ENCODE data around the gene VGLL4. TPM values are rescaled to one million over a fixed set of nuclear protein-coding genes. Genes with fewer than 3 reads are reported as not detected.

Gene VGLL4
- polyA plus RNA-seq, 1 donor (not counting 4 experiments of a cell fraction or from before 2014, with no cell fraction given): 32.6 TPM

DNA sequence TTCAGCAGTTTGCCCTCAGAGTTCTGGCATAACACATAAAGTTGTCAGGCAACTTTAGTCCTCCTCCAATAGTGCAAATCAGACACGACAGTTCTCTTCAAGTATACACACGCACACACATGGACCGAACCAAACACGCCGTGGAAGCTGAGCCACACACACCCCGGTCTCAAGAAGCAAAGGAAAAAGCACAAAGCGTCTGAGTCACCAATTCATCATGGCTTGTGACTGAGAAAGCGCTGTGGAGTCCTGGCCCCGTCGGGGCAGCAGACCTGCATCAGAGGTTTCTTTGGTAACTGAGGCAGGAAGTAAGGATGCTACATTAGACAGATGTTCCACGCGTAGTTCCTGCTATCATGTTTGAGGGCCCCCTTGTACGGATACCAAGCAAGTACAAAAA, 85.7 kb downstream of the VGLL4 start:
- H3K4me1 ChIP-seq (ENCODE audit: control insufficient read depth, extremely low read depth, insufficient read depth, low read length): peaks cover 29% of the 10 kb centered on the region
- H3K79me2 ChIP-seq (ENCODE audit: control insufficient read depth, insufficient read depth, low read length): peaks cover 13% of the 10 kb centered on the region
- H3K4me3 ChIP-seq (ENCODE audit: control insufficient read depth in 2 of 3, extremely low read depth in 1 of 3, insufficient read depth in 2 of 3, low read depth in 1 of 3, low read length in 3 of 3): no peak overlapping the region
- H3K9ac ChIP-seq (ENCODE audit: control insufficient read depth, extremely low read depth, insufficient read depth, low read length): no peak overlapping the region
- DNase-seq (ENCODE audit: low read depth, low spot score) (peak; percentile 57), FAIRE-seq (peak; percentile 95)
- H3K4me2 ChIP-seq (ENCODE audit: control insufficient read depth, extremely low read depth, insufficient read depth, low read depth, low read length): peak overlapping the region; percentile 51
- H4K20me1 ChIP-seq (ENCODE audit: control insufficient read depth, extremely low read depth, insufficient read depth, low read length): peaks cover 11% of the 10 kb centered on the region
- no peak for TF ChIP-seq EZH2 (IDR thresholded peaks at IDR 0.05; ENCODE audit: low read length)
- TF ChIP-seq, protein P1, sequence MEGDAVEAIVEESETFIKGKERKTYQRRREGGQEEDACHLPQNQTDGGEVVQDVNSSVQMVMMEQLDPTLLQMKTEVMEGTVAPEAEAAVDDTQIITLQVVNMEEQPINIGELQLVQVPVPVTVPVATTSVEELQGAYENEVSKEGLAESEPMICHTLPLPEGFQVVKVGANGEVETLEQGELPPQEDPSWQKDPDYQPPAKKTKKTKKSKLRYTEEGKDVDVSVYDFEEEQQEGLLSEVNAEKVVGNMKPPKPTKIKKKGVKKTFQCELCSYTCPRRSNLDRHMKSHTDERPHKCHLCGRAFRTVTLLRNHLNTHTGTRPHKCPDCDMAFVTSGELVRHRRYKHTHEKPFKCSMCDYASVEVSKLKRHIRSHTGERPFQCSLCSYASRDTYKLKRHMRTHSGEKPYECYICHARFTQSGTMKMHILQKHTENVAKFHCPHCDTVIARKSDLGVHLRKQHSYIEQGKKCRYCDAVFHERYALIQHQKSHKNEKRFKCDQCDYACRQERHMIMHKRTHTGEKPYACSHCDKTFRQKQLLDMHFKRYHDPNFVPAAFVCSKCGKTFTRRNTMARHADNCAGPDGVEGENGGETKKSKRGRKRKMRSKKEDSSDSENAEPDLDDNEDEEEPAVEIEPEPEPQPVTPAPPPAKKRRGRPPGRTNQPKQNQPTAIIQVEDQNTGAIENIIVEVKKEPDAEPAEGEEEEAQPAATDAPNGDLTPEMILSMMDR (optimal IDR thresholded peaks at IDR 0.05 in 1 of 3, IDR thresholded peaks at IDR 0.05 in 1 of 3, conservative IDR thresholded peaks at IDR 0.05 in 1 of 3; ENCODE audit: extremely low read depth in 1 of 3, insufficient read depth in 2 of 3, low read length in 3 of 3): no peak
- H3K27me3 ChIP-seq (ENCODE audit: control insufficient read depth, extremely low read depth, insufficient read depth, low read length): no peaks in the 10 kb centered on the region
- peaks cover 19 to 25% of the 10 kb centered on the region in 2 experiments for H3K36me3 ChIP-seq (ENCODE audit: control insufficient read depth in 2 of 2, extremely low read depth in 1 of 2, insufficient read depth in 2 of 2, low read length in 2 of 2)
- dilution Hi-C loops (cut with MboI; ENCODE audit: extremely low pct_ligation_motif_present, low sequenced_read_pairs): no loop called here
- H3K27ac ChIP-seq (ENCODE audit: control insufficient read depth, insufficient read depth, low read length): peak overlapping the region; percentile 41
- no peaks in the 10 kb centered on the region for H3K9me1 ChIP-seq (ENCODE audit: control insufficient read depth, extremely low read depth, insufficient read depth, low read length)
- H3K9me3 ChIP-seq (ENCODE audit: control insufficient read depth, low read depth, low read length): no peaks in the 10 kb centered on the region
- H2AFZ ChIP-seq (ENCODE audit: control insufficient read depth, low read length): no peak overlapping the region

DNA sequence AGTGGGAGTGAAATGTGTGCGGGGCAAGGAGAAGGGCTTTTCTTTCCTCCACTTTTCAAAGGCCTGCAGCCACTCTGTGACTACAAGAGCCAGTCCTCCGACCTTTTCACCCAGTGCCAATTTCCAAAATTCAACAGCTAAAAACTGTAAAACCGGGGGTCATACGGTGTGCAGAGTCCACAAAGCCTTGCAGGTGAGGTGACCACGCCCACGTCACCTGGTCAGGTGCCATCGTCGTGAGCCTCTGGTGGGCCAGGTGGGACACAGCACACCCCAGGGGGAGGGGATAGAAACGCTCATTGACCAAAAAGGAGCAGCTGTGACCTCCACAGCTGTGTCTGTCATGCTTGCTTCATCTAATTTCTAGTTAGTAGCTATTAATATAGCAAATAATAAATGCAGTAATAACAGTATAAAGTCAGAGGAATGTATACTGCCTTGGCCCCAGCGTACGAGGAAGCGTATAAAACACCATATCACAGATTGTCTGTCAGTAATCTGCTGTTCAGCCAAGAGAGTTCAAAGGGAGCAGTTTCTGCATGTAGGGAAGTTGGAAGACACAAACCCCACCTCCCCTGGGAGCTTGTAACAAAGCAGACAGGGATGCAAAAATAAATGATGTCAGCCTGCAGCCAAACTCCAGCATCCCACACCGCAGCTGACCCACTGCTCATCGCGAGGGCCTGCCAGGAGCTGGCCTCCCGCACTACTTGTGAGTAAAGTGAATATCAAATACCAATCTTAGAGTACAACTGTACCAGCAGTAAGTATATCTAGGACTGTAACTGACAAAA, 86.7 kb downstream of the VGLL4 start:
- TF ChIP-seq, protein P1 (optimal IDR thresholded peaks at IDR 0.05 in 1 of 3, IDR thresholded peaks at IDR 0.05 in 1 of 3, conservative IDR thresholded peaks at IDR 0.05 in 1 of 3; ENCODE audit: extremely low read depth in 1 of 3, insufficient read depth in 2 of 3, low read length in 3 of 3): no peak
- no peak for TF ChIP-seq EZH2 (IDR thresholded peaks at IDR 0.05; ENCODE audit: low read length)
- peaks cover 11 to 20% of the 10 kb centered on the region in 2 experiments for H3K36me3 ChIP-seq (ENCODE audit: control insufficient read depth in 2 of 2, extremely low read depth in 1 of 2, insufficient read depth in 2 of 2, low read length in 2 of 2)
- no peaks in the 10 kb centered on the region for H3K9me1 ChIP-seq (ENCODE audit: control insufficient read depth, extremely low read depth, insufficient read depth, low read length)
- H3K4me3 ChIP-seq (ENCODE audit: control insufficient read depth in 2 of 3, extremely low read depth in 1 of 3, insufficient read depth in 2 of 3, low read depth in 1 of 3, low read length in 3 of 3): no peak overlapping the region
- dilution Hi-C loops (cut with MboI; ENCODE audit: extremely low pct_ligation_motif_present, low sequenced_read_pairs): no loop called here
- DNase-seq (ENCODE audit: low read depth, low spot score) (no peak), FAIRE-seq (no peak)
- no peak overlapping the region for H2AFZ ChIP-seq (ENCODE audit: control insufficient read depth, low read length)
- peaks cover 7% of the 10 kb centered on the region for H3K79me2 ChIP-seq (ENCODE audit: control insufficient read depth, insufficient read depth, low read length)
- peaks cover 11% of the 10 kb centered on the region for H4K20me1 ChIP-seq (ENCODE audit: control insufficient read depth, extremely low read depth, insufficient read depth, low read length)
- H3K9ac ChIP-seq (ENCODE audit: control insufficient read depth, extremely low read depth, insufficient read depth, low read length): no peak overlapping the region
- no peaks in the 10 kb centered on the region for H3K9me3 ChIP-seq (ENCODE audit: control insufficient read depth, low read depth, low read length)
- no peak overlapping the region for H3K4me2 ChIP-seq (ENCODE audit: control insufficient read depth, extremely low read depth, insufficient read depth, low read depth, low read length)
- H3K27ac ChIP-seq (ENCODE audit: control insufficient read depth, insufficient read depth, low read length): peak overlapping the region; percentile 41
- no peaks in the 10 kb centered on the region for H3K27me3 ChIP-seq (ENCODE audit: control insufficient read depth, extremely low read depth, insufficient read depth, low read length)
- H3K4me1 ChIP-seq (ENCODE audit: control insufficient read depth, extremely low read depth, insufficient read depth, low read length): peaks cover 24% of the 10 kb centered on the region

All from keratinocyte (primary cell).